ENCODE measurements around the gene RIC8B.

The RIC8B gene

GRCh38 chr12:106759526-106760183 lies 14.8 kb upstream of the RIC8B start:
- no peak for DNase-seq

GRCh38 chr12:106760184-106760531 lies 14.3 kb upstream of the RIC8B start:
- no peak for DNase-seq

- no peak for DNase-seq
These were observed 10.3 kb upstream of the RIC8B start for GRCh38 chr12:106764220-106764619.

- peak; percentile 11 for DNase-seq
These were observed 9.7 kb upstream of the RIC8B start for GRCh38 chr12:106764738-106765137.

DNA sequence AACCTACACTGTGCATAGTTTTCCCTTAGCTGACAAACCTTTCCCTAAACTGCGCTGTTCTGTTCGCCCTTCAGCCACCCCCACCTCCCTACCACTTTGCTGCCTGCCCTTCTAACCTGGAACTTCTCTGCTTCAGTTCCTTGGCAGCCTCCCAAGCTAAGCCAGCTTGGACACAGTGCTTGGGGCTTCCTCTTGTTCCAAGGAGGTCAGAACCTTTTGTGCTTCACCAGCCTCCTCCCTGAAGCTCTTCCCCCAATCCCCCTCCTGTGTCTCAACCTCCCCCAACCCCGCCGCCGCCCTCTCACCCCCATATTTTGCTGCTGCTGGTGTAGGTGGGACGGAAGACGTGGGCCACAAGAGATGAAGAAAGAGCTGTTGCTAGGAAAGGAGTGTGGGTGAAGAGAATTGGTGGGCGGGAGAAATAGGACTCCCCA lies 8.1 kb upstream of the RIC8B start:
- DNase-seq = no peak

- DNase-seq = no peak
These were observed 7.3 kb upstream of the RIC8B start for GRCh38 chr12:106767206-106767605.

- no peak for DNase-seq
These were observed 6.3 kb upstream of the RIC8B start for GRCh38 chr12:106767954-106768822.

GRCh38 chr12:106769078-106769477 lies 5.4 kb upstream of the RIC8B start:
- no peak for DNase-seq

DNA sequence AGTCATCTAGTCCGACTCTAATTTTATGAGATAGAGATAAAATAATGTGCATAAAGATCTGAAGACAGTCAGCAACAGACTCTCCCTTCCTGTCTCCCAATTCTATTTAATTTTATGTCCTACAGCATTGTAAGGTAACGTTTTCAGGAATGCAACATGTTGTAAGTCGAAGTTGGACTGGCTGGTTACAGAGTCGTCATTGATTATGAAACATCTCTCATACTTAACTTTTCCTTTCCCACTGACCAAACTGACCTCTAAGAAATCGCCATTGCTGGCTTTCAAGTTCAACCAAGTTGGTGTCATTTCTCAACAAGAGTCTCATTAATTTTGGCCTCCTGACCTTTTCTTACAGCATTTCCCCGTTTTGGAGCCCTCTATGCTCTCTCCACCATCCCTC lies 4.9 kb upstream of the RIC8B start:
- DNase-seq = no peak

- no peak for DNase-seq
These were observed 3.1 kb upstream of the RIC8B start for GRCh38 chr12:106771425-106771824.

DNA sequence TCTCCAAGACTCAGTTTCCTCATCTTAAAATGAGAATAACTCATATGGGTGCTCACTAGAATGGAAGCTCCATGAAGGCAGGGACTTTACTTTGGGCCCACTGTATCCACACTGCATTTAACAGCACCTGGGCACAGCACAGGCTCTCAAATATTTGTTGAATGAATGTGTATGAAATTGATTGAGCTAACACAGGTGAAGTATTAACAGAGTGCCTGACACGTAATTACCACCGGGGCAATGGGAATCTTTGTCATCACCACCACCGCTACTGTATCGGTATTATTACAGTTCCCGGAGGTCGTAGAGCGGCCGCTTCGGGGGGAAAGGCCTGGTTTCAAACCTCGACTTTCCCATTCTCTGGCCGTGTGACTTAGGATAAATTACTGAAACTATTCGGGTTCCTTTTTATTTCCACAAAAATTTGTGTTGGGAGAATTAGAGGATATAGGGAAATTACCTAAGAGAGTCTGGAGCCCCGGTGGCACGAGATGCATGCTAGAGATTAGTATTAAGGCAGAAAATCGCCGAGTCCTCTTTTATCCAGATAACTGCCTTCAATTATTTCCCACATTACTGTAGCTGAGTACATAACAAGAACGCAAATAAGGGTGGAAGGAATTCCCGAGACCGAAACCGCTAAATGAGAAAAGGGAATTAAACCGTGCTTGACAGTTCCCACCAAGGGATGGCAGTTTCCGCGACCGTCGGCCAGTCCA lies 1.0 kb upstream of the RIC8B start:
- no peak for DNase-seq

GRCh38 chr12:106774808-106775524 lies 484 bp downstream of the RIC8B start:
- DNase-seq = no peak

GRCh38 chr12:106776897-106777296 lies 2.4 kb downstream of the RIC8B start:
- DNase-seq = no peak

GRCh38 chr12:106780010-106780631 lies 5.6 kb downstream of the RIC8B start:
- DNase-seq = no peak

DNA sequence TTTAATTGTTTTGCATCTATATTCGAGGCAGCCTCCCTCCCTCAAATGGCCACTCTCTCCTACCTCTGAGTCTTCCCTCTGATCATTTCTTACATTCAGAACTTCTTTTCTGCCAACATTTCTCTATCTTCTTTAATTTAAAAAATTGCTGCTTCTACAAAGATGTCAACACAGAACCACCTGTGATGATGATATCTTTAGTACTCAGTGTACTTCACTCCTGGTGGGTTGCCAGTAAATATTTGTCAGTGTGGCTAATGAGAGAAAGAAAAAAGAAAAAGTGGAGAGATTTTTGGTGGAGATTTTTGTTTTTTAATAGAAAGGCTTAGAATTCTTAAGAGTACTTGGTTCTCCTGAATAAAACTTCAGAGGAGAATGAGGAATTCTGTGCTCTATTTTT lies 8.1 kb downstream of the RIC8B start:
- no peak for DNase-seq

GRCh38 chr12:106783515-106783914 lies 9.0 kb downstream of the RIC8B start:
- DNase-seq = no peak

GRCh38 chr12:106790020-106790419 lies 15.5 kb downstream of the RIC8B start:
- DNase-seq = no peak

- no peak for DNase-seq
These were observed 17.0 kb downstream of the RIC8B start for GRCh38 chr12:106791531-106791930.

DNA sequence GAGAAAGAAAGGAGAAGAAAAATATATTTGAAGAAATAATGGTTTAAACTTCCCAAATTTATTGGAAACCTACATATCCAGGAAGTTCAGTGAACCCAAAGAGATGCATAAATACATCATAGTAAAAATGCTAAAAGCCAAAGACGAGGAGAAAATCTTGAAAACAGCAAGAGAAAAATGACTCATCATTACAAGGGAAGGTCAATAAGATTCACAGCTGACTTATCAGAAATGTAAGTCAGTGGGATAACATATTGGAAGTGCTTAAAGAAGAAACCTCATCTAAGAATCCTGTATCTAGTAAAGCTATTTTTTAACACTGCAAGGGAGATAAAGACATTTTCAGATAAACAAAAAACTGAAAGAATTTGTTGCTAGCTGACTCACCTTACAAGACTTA lies 19.9 kb downstream of the RIC8B start:
- DNase-seq = no peak

DNA sequence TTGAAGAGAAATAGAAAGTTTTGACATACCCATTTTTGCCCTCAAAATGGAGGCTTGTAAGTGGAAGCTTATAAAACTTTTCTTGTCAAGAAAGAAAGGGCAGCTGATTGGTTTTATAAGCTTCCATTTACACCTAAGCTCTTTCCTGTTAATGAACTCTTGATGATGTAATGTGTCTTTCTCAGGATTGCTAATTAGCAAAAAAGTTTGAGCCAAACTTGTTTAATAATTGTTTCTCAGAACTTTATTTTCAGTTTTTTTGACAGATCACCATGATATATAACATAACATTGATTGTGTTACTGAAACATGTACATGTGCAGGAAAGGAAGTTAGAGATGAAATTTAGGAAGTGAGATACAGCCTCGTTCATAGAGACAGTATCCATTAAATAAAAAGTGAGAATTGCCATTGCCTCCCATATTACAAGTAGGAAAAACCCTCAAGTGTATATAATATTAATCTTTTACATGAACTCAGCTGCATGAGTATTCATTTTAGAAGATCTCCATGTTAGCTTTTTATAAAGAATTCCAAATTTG lies 26.8 kb downstream of the RIC8B start:
- no peak for DNase-seq

DNA sequence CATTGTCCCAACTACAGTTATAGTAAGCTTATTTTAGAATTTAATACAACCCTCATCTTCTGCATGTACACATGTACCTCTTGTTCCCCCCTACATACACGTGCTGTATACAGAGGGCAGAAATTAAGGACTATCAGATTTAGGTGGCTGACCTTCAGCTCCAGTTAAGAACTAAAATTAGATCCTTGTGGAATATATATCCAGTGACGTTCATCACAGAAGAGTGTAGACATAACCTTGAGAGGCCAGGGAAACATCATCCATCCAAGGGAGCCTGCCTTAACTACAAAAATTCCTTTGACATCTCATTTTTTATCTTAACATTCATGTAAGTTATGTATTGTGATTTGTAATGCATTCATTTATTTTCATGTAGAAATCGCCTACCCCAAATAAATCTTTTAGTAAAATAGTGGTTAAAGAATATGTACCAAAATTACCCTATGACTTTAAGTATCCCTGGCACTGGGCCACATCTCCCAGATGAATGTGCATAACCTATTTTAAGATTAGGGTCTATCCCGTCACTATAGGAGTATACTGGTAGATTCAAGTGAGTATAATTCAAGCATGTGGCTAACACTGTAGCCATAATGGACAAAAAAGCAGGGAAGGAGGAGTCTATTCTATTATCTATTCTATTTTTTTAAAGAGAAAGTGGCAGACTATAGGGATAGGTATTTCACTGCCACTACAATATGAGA lies 27.5 kb downstream of the RIC8B start:
- no peak for DNase-seq

- DNase-seq = no peak
These were observed 30.2 kb downstream of the RIC8B start for GRCh38 chr12:106804668-106805067.
